HL-60/S4 (cell line): ENCODE measurements around the gene STOML3.
"Not testable (repeated sequence)": the region's sequence is repeated elsewhere in the genome, so short reads cannot be mapped to it uniquely, and the experiment has no call there.

Experiments
- in situ Hi-C: fragments of 300-500 bp; cut with MboI; formaldehyde crosslinking; loops from 2 replicates; pipeline ENCODE4 v1.14.3; 2022; ENCODE audit warnings: low sequenced_read_pairs

STOML3 gene, protein sequence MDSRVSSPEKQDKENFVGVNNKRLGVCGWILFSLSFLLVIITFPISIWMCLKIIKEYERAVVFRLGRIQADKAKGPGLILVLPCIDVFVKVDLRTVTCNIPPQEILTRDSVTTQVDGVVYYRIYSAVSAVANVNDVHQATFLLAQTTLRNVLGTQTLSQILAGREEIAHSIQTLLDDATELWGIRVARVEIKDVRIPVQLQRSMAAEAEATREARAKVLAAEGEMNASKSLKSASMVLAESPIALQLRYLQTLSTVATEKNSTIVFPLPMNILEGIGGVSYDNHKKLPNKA

DNA sequence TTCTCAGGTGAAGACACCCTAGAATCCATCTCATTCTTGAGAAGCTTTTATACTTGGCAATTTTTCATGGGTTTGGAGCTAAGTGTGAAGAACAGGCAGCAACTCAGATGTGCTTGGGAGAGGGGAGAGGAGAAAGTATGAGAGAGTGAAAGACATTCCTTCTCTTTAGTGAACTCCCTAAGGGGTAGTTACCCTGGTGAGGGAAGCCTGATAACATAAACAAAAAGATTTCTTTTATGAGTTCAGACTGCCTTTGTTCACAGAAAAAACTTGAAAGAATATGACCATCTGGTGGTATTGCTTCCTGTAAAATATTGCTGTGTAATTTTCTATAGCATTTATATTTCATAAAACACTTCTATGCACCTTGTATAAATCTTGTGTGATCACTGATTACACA, at the start of gene STOML3:
TSS of gene STOML3 (minus strand) at position 139 of the 400 bp plus-strand sequence. CDS start at position 29, 110 bp downstream.
- in situ Hi-C loops = no loop called here

DNA sequence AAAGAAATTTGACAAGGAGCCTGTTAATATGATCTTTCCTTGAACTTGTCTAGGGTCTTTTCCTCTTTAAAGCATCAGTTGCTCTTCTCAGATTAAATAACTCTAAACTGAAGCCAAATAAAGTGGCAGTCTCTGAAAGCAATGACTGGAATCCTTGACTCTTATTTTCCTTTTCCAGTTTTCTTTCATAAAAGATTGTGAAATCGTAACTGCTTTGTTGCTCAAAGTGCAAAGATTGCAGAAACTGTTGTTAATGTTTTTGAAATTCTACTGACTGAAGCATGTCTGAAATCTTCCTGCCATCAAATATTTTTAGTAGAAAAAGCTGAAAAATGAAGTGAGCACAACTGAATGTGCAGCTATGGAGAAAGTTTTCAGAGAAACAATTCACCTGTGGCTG, 49.6 kb upstream of the STOML3 start:
- in situ Hi-C loops = no loop called here

DNA sequence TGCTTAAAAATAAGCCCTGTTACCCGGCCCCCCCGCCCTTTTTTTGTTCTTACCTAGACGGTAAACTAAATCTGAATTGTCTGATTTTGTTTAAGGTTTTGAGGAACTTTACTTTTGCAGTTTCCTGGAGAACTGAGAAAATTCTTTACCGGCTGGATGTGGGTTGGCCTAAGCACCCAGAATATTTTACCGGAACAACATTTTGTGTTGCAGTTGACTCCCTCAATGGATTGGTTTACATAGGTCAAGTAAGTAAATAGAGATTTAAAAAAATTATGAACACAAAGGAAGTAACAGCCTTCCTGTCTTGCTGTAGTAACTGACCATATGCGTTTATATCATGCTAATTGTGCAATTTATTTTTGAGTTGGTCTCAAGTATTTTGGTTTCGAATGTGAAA, 48.4 kb upstream of the STOML3 start:
- in situ Hi-C loops = no loop called here

DNA sequence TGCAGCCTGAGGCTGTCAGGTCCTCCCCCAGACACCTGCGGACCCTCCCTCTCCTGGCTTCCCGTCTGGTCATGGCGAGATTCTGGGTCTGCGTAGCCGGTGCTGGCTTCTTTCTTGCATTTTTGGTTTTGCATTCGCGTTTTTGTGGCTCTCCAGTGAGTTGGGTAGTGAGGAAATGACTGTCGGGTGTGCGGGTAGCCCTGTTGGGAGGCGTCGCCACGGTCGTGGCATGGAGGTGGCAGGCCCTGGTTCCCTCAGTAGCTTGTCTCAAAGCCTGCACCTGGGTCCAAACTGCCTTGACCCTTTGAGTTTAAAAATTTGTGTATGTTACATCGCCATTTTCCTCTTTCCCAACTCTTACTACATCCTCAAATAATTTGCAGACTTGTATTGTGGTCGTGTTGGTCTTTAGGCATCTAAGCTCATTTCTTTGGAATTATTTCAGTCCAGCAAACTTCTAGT, 48.0 kb upstream of the STOML3 start:
- in situ Hi-C loops = no loop called here

DNA sequence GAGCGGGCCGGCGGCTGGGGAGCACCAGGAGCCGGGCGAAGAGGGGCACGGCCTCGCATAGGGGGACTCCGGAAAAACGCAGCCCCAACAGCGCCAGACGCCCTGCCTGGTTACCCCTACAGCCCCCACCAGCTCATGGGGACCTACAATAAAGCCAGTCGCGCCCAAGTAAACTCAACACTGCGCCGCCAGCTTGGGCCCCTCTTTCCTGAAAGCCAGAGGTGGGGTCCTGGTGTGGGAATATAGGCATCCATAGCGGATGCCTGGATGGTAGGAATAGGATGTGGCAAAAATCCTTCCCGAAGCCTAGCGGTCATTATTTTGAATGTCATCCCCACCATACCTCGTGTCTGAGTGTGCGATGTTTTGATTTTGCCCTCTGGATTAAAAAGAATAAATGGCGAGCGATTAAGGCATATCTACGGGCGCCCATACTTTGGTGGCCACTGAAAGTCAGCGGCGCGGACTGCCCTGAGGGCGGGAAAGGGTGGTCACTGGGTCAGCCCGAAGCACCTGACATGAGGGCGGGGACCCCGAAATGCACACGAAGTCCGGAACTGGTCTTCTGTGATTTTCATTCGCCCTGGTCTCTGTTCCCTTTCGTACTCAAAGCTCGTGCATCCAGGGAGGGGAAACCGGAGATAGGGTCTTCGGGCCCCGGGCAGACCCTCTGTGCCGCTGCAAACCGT, 47.4 kb upstream of the STOML3 start, which contains the start of the genes NHLRC3 and PROSER1:
TSS of gene NHLRC3 (plus strand) at position 577 of the 689 bp plus-strand sequence. CDS start 184 bp downstream, outside the sequence.
TSS of gene PROSER1 (minus strand) at position 210 of the 689 bp plus-strand sequence. CDS start 847 bp downstream, outside the sequence.
- in situ Hi-C loops = no loop called here

DNA sequence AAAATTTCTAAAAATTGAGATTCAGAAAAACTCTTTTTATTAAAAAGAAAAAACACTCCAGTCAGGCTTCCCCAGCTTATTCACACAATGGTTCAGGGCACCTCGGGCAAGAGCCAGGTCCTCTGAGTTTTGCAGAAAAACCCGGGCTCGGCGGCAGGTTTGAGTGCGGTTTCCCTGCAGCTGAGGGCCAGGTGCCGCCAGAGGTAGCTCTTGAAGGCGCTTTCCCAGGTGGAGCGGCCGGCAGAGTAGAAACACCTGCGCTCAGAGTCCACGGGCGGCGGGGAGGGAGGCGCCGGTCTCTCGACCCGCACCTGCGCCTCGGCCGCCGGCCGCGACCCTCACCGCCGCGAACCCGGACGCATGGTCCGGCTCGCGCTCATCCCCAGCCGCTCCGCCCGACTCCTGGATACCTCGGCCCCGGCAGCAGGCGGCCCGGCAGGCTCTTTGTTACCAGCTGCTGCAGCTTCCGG, 46.8 kb upstream of the STOML3 start:
- in situ Hi-C loops = no loop called here

DNA sequence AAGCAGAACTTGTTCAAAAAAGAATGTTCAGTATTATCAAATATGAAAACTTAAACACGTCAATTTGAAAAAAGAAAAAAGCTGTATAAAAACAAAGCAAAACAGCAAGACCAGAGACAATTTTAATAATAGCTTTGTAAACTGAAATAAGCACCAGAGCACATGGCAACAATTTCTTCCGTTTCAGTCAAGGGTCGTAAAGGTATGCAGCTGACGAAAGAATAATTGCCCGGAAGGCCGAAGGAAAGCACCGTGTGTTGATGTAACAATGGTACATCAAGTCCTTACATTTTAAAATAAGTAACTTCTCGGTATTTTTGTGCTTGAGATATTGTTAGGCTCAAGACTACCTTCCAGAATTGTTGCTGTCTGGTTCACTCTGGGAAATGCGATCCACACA, 45.6 kb upstream of the STOML3 start:
- in situ Hi-C loops = no loop called here

DNA sequence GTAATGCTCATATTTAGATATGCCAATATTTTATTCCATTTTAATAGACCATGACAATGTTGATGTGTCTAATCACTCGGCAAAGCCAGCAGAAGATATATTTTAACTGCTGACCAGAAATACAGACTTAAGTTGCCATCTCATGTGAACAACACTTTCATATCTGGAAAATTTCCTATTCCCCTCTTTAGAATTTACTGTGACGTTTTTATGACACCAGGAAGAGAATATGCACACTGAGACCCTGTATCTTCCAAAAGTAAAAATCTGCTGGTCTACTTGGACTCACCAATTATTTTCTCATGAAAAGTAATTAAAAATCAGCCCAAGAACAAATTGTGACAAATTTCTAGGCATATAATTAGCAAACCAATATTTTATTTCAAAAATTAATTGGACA, 45.2 kb upstream of the STOML3 start:
- in situ Hi-C loops = no loop called here

DNA sequence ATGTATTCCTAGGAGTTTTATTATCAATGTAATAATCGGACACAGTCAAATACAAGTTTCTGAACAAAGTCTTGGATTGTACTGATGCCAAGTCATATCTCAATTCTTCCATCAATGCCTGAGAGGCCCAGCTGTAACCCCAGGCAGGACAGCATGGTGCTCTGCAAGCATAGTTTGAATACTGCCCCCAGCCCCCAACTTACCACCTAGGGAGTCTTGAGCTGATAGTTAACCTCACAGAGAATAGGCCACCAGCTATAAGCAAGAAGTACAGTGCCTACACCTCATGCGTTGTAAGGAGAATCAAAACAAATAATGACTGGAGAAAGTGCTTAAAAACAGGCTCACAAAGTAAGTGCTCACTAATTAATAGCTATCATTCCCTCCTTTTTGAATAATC, 44.6 kb upstream of the STOML3 start:
- in situ Hi-C loops = no loop called here

DNA sequence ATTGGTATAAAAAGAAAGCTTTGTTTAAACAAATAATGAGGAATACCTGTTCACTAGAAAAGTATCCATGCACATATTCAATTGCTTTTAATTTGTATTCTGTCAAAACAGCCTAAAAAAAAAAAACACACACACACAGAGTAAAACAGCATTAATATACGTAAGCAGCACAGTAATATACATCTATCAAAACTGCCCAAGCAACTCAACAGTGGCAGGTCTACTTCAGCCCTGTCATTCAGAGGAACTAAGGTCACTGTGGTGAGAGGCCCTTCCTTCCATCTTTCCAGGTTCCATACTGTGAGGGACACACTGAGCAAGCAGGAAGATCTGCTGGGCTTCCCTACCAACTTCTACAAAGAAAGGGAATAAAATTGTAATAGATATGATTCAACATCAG, 43.5 kb upstream of the STOML3 start:
- in situ Hi-C loops = no loop called here

DNA sequence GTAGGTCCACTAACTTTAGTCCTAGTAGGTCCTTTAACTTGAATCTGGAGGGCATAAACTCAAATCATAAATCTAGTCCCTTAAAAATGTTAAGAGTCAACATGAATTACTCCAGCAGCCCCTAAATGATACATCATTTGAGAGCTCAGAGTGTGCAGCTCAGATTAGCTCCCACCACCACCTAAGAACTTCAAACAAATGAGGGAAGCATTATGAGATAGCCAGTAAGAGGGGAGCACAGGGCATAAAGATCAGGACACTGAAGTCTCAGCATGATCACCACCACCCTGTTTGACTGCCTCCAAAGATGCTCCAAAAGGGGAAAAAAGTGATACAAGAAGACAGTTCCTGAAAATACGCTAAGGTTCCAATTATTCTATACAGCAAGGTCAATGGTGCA, 41.5 kb upstream of the STOML3 start:
- in situ Hi-C loops = no loop called here

DNA sequence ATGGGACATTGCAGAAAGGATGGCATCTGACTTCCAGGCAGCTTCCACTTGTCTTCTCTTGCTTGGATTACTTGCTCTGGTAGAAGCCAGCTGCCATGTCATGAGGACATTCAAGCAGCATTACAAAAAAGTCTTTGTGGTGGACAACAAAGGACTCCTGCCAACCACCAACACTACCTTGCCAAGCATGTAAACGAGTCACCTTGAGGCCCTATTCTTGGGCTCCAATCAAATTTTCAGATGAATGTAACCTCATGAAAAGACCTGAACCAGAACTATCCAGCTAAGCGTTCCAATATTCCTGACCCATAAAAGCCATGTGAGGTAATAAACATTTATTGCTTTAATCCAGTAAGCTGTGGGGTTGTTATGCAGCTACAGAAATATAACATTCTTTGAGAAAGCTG, 34.8 kb upstream of the STOML3 start:
- in situ Hi-C loops = no loop called here

DNA sequence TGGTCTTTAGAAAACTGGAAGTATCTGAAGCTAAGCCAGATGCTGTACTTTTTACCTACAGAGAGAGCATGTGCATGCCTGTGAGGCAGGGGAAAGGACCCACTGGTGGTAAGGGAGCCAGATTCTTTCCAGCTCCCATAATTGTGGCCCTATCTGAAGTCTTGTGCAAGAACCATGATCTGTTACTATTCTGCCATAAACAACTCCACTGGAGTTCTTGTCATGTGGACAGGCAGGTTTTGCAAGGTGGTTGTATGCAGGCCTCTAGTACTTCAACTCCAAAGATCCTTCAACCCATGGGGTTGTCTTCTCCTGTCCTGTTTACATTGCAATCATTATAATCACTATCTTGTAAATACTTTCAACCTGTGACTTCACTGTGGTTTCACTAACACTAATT, 33.1 kb upstream of the STOML3 start:
- in situ Hi-C loops = no loop called here

DNA sequence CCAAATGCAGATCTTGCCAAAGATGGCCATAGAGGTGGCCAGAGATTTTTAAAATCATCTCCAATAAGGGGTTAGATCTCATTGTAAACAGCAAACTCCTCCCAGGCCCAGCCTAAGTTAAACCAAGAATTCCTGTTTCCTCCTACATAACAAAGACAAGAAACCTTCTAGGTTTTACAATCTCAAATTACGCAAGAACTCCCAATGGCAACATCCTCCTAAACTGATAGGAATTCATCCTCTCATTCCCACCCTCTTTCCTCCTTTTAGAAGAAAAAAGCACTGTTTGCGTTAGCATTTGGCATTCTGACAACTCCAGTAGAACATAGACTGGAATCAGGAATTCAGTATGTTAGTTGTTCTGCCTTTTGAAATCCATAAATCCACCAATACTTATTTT, 32.7 kb upstream of the STOML3 start:
- in situ Hi-C loops = no loop called here

DNA sequence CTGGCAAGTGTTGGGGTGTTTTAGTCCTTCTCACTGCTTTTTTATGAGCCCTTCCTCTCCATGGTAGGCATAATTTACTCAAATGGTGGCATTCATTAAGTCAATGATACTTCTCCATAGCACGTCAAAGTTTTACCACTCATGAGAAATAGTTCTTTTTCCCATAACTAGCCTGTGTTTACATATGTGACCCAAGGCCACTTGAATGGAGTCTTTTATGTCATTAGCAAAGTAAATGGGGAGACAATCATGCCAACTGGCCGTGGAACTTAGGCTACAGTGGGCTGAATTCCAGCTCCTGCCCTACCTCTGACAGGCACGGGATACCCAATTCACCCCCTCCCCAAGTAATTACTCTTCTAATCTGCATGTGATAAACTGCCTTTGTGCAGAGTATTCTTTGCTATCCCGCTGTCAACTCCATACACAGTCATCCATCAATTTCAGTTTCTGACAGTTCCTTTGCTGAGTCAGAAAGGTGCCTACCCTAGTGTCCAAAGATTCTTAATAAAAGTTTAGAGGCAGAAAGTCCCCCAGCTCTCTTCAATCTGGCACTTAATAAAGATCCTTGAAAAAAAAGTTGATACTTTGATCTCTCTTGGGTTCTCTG, 30.3 kb upstream of the STOML3 start:
- in situ Hi-C loops = no loop called here

DNA sequence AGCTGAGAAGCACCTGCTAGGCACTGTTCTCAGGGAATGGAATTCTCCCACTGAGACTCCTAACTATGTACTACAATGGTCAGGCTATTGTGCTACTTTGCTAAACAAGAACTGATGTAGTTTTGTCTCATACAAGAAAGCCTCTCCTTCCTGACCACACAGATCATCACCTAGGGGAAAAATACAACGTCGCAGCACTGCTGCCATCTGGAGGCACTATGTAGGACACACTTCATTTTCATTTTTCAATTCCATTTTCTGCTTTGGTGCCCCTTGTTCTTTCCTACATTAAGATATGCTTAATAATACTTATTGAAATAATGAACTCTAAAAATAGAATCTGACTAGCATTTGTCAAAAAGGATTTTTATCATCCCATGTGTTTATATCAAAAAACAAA, 26.2 kb upstream of the STOML3 start:
- in situ Hi-C loops = no loop called here

DNA sequence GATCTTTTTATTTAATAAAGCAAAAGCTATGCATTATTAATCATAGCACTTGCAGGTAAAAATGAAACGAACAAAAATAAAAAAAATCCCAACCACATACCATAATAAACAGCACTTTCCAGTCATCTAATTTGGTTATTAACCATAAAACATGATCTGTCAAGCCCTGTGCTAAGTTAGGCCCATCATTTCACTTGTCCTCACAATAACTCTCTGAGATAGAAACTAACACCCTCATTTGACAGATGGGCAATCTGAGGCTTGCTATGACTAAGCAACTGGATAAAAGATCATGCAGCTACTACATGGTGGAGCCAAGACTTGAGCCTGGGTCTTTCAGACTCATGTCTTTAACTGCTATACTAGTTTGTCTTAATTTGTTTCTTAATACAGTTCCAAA, 25.5 kb upstream of the STOML3 start:
- in situ Hi-C loops = no loop called here

DNA sequence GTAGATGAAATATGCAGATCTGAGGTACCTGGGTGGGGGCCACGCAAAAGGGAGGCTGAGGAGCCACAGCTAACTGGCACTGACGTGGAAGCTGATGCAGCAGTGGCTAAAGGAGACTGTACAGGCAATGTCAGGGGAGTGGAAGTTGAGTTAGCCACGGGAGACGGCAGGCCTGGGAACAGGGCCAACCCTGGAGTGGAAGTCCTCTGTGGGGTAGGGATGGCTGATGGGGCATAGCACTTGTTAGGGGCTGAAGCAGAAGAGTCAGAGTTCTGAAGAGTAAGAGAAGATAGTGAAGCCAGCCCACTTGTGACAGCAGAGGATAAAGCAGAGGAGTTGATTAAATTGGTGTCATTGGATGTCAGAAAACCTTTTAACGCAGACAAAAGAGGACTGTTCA, 22.8 kb upstream of the STOML3 start:
- in situ Hi-C loops = no loop called here

DNA sequence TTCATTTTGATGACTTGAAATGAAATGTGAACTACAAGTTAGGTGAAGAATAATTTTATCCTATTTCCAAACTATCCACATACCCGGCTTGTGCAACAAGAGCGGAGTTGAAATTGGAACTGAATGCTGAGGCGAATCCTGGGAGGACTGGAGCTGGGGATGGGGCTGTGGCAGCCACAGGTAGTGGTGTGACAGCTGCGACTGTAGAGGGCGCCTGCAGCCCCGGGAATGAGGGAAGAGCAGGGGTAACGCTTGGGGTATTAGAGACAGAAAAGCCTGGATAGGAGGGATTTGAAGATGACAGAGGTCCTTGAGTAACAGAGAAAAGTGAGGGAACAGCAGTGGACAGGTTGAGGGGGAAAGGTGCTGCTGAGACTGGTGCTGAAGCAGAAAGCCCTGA, 22.0 kb upstream of the STOML3 start:
- in situ Hi-C loops = no loop called here

DNA sequence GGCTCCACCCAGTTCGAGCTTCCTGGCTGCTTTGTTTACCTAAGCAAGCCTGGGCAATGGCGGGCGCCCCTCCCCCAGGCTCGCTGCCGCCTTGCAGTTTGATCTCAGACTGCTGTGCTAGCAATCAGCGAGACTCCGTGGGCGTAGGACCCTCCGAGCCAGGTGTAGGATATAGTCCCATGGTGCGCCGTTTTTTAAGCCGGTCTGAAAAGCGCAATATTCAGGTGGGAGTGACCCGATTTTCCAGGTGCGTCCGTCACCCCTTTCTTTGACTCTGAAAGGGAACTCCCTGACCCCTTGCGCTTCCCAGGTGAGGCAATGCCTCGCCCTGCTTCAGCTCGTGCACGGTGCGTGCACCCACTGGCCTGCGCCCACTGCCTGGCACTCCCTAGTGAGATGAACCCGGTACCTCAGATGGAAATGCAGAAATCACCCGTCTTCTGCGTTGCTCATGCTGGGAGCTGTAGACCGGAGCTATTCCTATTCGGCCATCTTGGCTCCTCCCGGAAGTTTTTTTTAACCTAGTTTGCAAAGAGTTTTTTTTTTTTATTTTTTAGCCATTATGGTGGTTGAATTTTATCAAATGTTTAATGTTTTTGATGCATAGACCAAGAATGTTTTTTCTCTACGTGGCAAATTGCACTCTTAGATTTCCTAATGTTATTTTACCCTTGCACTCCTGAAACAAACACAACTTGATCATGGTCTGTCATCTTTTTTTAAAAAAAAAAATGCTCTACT, 15.9 kb upstream of the STOML3 start:
- in situ Hi-C loops = not testable (repeated sequence)

DNA sequence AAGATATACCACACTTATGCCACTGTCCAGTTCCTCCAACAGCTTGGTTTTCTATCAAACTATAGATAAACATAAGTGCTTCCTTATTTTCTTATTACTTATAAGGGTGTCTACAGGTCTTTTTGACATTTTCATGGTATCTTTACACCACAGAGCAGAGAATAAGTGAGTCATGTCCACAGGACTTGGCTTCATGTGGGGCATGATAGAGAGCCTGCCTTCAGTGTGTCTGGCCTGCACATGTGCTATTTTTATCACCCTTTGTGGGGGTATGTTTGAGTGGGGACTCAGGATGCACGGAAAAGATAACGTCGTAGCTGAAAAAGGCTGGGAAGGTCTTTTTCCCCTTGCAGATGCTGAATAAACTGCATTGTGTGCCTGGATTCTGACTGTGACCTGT, 8.1 kb upstream of the STOML3 start:
- in situ Hi-C loops = no loop called here
